Measurements from ENCODE around the gene INSIG2.

DNA sequence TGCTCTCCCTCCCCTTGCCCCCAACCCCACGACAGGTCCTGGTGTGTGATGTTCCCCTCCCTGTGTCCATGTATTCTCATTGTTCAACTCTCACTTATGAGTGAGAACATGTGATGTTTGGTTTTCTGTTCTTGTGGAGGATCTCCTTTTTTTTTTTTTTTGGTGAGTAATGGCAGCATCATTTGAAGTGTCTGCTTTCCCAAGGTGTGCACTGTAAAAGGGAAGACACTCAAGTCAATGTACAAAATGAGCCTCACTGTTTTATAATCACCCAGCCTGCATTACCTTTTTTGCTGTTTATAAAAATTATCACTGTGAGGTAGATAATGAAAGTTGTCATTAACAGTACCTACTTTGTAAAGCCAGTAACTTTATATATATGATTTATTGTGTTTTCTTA is 56.9 kb downstream of the INSIG2 start:
- TF ChIP-seq, protein P1, sequence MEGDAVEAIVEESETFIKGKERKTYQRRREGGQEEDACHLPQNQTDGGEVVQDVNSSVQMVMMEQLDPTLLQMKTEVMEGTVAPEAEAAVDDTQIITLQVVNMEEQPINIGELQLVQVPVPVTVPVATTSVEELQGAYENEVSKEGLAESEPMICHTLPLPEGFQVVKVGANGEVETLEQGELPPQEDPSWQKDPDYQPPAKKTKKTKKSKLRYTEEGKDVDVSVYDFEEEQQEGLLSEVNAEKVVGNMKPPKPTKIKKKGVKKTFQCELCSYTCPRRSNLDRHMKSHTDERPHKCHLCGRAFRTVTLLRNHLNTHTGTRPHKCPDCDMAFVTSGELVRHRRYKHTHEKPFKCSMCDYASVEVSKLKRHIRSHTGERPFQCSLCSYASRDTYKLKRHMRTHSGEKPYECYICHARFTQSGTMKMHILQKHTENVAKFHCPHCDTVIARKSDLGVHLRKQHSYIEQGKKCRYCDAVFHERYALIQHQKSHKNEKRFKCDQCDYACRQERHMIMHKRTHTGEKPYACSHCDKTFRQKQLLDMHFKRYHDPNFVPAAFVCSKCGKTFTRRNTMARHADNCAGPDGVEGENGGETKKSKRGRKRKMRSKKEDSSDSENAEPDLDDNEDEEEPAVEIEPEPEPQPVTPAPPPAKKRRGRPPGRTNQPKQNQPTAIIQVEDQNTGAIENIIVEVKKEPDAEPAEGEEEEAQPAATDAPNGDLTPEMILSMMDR (IDR thresholded peaks at IDR 0.05) = no peak
- TF ChIP-seq POLR2A (IDR thresholded peaks at IDR 0.05) = no peak

Data from adrenal gland (tissue), 5 donors.